IMR-90 (cell line): ENCODE results near the gene THADA. TPM values are rescaled to one million over a fixed set of nuclear protein-coding genes. Genes with fewer than 3 reads are reported as not detected.

Source experiments
- ATAC-seq: fragments of 200-7000 bp; cut with Tn5 transposase; 2 replicates; pipeline ENCODE4 v1.9.1; 2020; ENCODE audit warnings: low read depth, mild to moderate bottlenecking, moderate library complexity
- BruUV-seq: library from RNA; stranded (reverse); fragments of 400-500 nt; replicated peaks from 2 replicates; lab custom pipeline; 2021; lab: Mats Ljungman, UMichigan
- CTCF ChIA-PET: fragments of 300-600 bp; formaldehyde crosslinking; extraction: SDS; loops from one replicate; lab custom pipeline; 2021; ENCODE audit warnings: antibody characterized with exemption; lab: Yijun Ruan, JAX
- POLR2A ChIA-PET: fragments of 300-600 bp; sonication (Branson Sonifier 250); formaldehyde crosslinking; loops from one replicate; lab custom pipeline; 2022; ENCODE audit warnings: antibody characterized with exemption; ENCODE audit not compliant: unreplicated experiment; lab: Charles Lee
- DNase-seq: peaks from one replicate; pipeline ENCODE4 v3.0.0; 2013
- H2AFZ ChIP-seq: replicated peaks from 2 replicates; pipeline ENCODE3; 2013; ENCODE audit warnings: low read length, mild to moderate bottlenecking; ENCODE audit not compliant: poor library complexity
- H2AK5ac ChIP-seq: 2 replicates; pipeline ENCODE4 v1.6.1; 2013; ENCODE audit warnings: low read depth, low read length, inconsistent platforms
- H2AK9ac ChIP-seq: replicated peaks from 2 replicates; pipeline ENCODE3; 2013; ENCODE audit warnings: mild to moderate bottlenecking, low read depth, low read length, moderate library complexity; ENCODE audit not compliant: poor library complexity
- H2BK120ac ChIP-seq: 2 replicates; pipeline ENCODE4 v1.6.1; 2013; ENCODE audit warnings: low read depth, low read length, inconsistent platforms
- H2BK15ac ChIP-seq: 3 replicates; pipeline ENCODE4 v1.6.1; 2013; ENCODE audit warnings: low read depth, low read length, inconsistent platforms
- H2BK20ac ChIP-seq: 2 replicates; pipeline ENCODE4 v1.6.1; 2013; ENCODE audit warnings: low read depth, mild to moderate bottlenecking, inconsistent platforms, low read length, moderate library complexity
- H2BK5ac ChIP-seq: 2 replicates; pipeline ENCODE4 v1.6.1; 2013; ENCODE audit warnings: mild to moderate bottlenecking, low read depth, low read length, inconsistent platforms; ENCODE audit not compliant: poor library complexity, severe bottlenecking
- H3K14ac ChIP-seq: replicated peaks from 2 replicates; pipeline ENCODE4 v1.6.1; 2013; ENCODE audit warnings: low read depth, low read length, inconsistent platforms
- H3K18ac ChIP-seq: 2 replicates; pipeline ENCODE4 v1.6.1; 2013; ENCODE audit warnings: low read depth, low read length, control low read depth
- H3K23ac ChIP-seq: 2 replicates; pipeline ENCODE4 v1.6.1; 2013; ENCODE audit warnings: low read depth, low read length, inconsistent platforms
- H3K27ac ChIP-seq: 2 replicates; pipeline ENCODE4 v1.5.1; 2013; ENCODE audit warnings: mild to moderate bottlenecking, control low read depth, low read length; ENCODE audit not compliant: insufficient read depth
- H3K27me3 ChIP-seq: 2 replicates; pipeline ENCODE4 v1.6.1; 2013; ENCODE audit warnings: low read length; ENCODE audit not compliant: control insufficient read depth, insufficient read depth
- H3K36me3 ChIP-seq: 2 replicates; pipeline ENCODE4 v1.6.1; 2013; ENCODE audit warnings: low read length, mixed read lengths; ENCODE audit not compliant: control insufficient read depth, insufficient read depth
- H3K4ac ChIP-seq: 2 replicates; pipeline ENCODE4 v1.6.1; 2013; ENCODE audit warnings: low read depth, low read length, inconsistent platforms
- H3K4me1 ChIP-seq: 2 replicates; pipeline ENCODE4 v1.6.1; 2013; ENCODE audit warnings: low read length, mixed read lengths; ENCODE audit not compliant: control insufficient read depth, insufficient read depth
- H3K4me2 ChIP-seq: 2 replicates; pipeline ENCODE4 v1.6.1; 2013; ENCODE audit warnings: low read depth, mild to moderate bottlenecking, control low read depth, low read length, moderate library complexity
- H3K4me3 ChIP-seq: 2 replicates; pipeline ENCODE4 v1.5.1; 2013; ENCODE audit warnings: low read depth, mild to moderate bottlenecking, control low read depth, low read length, moderate library complexity; ENCODE audit not compliant: insufficient read depth
- H3K56ac ChIP-seq: 2 replicates; pipeline ENCODE4 v1.6.1; 2013; ENCODE audit warnings: low read length, inconsistent platforms; ENCODE audit not compliant: insufficient read depth; ENCODE audit errors: extremely low read depth
- H3K79me1 ChIP-seq, 2 experiments: 2 replicates each; pipeline ENCODE4 v1.6.1; 2013; ENCODE audit warnings: low read length in 2 of 2, inconsistent platforms in 1 of 2, low read depth in 1 of 2
- H3K9ac ChIP-seq: 2 replicates; pipeline ENCODE4 v1.6.1; 2013; ENCODE audit warnings: low read depth, low read length, control low read depth
- H3K9me1 ChIP-seq: 2 replicates; pipeline ENCODE4 v1.6.1; 2013; ENCODE audit warnings: low read length, inconsistent platforms; ENCODE audit not compliant: insufficient read depth
- H3K9me3 ChIP-seq: 2 replicates; pipeline ENCODE4 v1.6.1; 2013; ENCODE audit warnings: low read length; ENCODE audit not compliant: control insufficient read depth, insufficient read depth
- H4K20me1 ChIP-seq: 2 replicates; pipeline ENCODE4 v1.6.1; 2013; ENCODE audit warnings: low read length, inconsistent platforms; ENCODE audit not compliant: insufficient read depth
- H4K5ac ChIP-seq: 2 replicates; pipeline ENCODE4 v1.6.1; 2013; ENCODE audit warnings: mild to moderate bottlenecking, low read depth, low read length, control low read depth
- H4K8ac ChIP-seq, 2 experiments: 2 replicates each; pipeline ENCODE4 v1.6.1; 2013; ENCODE audit warnings: low read depth in 2 of 2, low read length in 2 of 2, control low read depth in 1 of 2, inconsistent platforms in 1 of 2
- H4K91ac ChIP-seq: 2 replicates; pipeline ENCODE4 v1.6.1; 2013; ENCODE audit warnings: low read depth, low read length, inconsistent platforms; ENCODE audit not compliant: insufficient read depth
- BHLHE40 ChIP-seq: fragments of 150-350 bp; IDR thresholded peaks from 2 replicates; pipeline ENCODE4 v1.6.1; 2016; ENCODE audit warnings: mild to moderate bottlenecking, low read depth, low read length
- MXI1 ChIP-seq: IDR thresholded peaks from 2 replicates; pipeline ENCODE4 v1.6.1; 2012; ENCODE audit warnings: low read depth, mild to moderate bottlenecking, low read length, moderate library complexity, borderline replicate concordance
- RAD21 ChIP-seq: IDR thresholded peaks from 2 replicates; pipeline ENCODE4 v1.6.1; 2012; ENCODE audit warnings: low read length, improper control_type of control experiment
- RCOR1 ChIP-seq: IDR thresholded peaks from 2 replicates; pipeline ENCODE4 v1.6.1; 2012; ENCODE audit warnings: mild to moderate bottlenecking, low read length, improper control_type of control experiment; ENCODE audit not compliant: insufficient replicate concordance
- RFX5 ChIP-seq: IDR thresholded peaks from 2 replicates; pipeline ENCODE4 v1.8.0; 2012; ENCODE audit warnings: low read depth, mild to moderate bottlenecking, low read length, moderate library complexity
- WGBS, 2 experiments: methylation state at CpG; one replicate each; pipeline versions ENCODE4 v1.1.5 to v1.1.7; 2013; ENCODE audit warnings: missing lambda C conversion rate in 2 of 2; ENCODE audit not compliant: insufficient read length in 1 of 2; ENCODE audit errors: extremely low coverage in 2 of 2; 5-methylcytosine and 5-hydroxymethylcytosine counted together
- dilution Hi-C: fragments of 300-500 bp; cut with HindIII; formaldehyde crosslinking; loops from one replicate; pipeline ENCODE4 v1.14.3; 2018; ENCODE audit warnings: low sequenced_read_pairs; ENCODE audit not compliant: unreplicated experiment
- in situ Hi-C: fragments of 300-500 bp; cut with MboI; formaldehyde crosslinking; loops from 3 replicates; pipeline ENCODE4 v1.14.3; 2019; ENCODE audit warnings: low sequenced_read_pairs, inconsistent platforms, mixed read lengths
- intact Hi-C: fragments of 100-400 bp; cut with micrococcal nuclease; formaldehyde crosslinking; loops from 2 replicates; pipeline ENCODE4 v1.10.0; 2022
- polyA plus RNA-seq, 3 experiments: library from polyadenylated mRNA; depleted of rRNA; stranded (reverse); fragments of >200 nt; gene quantifications; 2 replicates each; pipeline ENCODE4 v1.2.3, GENCODE V29; 2012; ENCODE audit warnings: low replicate concordance in 1 of 3
- total RNA-seq: library from RNA; depleted of rRNA; stranded (reverse); fragments of >200 nt; gene quantifications from 2 replicates; pipeline ENCODE4 v1.2.3, GENCODE V29; 2012

Gene THADA
- total and polyA plus RNA-seq, 2 of the 4 experiments (the other 2 are of a cell fraction) = 10.5 to 21.3 TPM

DNA sequence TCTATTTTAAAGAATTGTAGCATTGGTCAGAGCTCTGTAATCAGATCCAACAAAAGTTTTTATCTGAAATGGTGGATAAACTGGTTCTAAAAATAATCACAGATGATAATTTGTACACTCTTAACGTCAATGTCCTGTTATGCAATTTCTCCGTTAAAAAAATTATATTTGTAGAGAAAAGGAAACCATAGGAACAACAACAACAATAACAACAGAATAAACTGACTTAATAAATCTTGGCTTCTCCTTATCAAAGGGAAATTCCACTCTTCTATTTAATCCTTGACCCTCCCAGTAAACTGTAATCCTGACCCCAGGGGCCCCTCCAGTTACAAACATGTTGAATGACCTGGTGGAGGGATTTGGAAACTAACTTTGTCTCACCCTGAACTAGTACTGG lies 290.8 kb downstream of the THADA start:
- Histone ChIP-seq H3K14ac (no peak overlapping the region), H4K8ac (no peak overlapping the region), H3K4me1 (peaks cover 4% of the 10 kb centered on the region; the same call in 1 of the 2 replicates), H3K9me1 (no peaks in the 10 kb centered on the region), H3K4ac (no peak overlapping the region), H3K27me3 (peaks cover 5% of the 10 kb centered on the region; the same call in 1 of the 2 replicates), H2BK5ac (no peak overlapping the region), H3K23ac (no peak overlapping the region), H3K36me3 (no peaks in the 10 kb centered on the region), H3K9me3 (no peaks in the 10 kb centered on the region), H4K91ac (no peak overlapping the region), H3K79me1 (no peaks in the 10 kb centered on the region), H2BK15ac (no peak overlapping the region), H3K18ac (no peak overlapping the region), H3K4me2 (no peak overlapping the region), H2AK5ac (no peak overlapping the region), H2AFZ (no peak overlapping the region), H4K5ac (no peak overlapping the region), H3K4me3 (no peak overlapping the region), H3K27ac (no peak overlapping the region), H2AK9ac (no peak overlapping the region), H2BK20ac (no peak overlapping the region), H3K56ac (no peak overlapping the region), H3K9ac (no peak overlapping the region), H4K20me1 (no peaks in the 10 kb centered on the region), H2BK120ac (no peak overlapping the region)
- dilution Hi-C loops (no loop called here), intact Hi-C loops (no loop called here), in situ Hi-C loops (no loop called here)
- BruUV-seq = no TSS peak
- no peak for TF ChIP-seq BHLHE40
- TF ChIP-seq RAD21 = no peak
- no peak for TF ChIP-seq MXI1
- TF ChIP-seq RCOR1 = no peak
- no peak for TF ChIP-seq RFX5
- peak; percentile 37 for DNase-seq
- no CpG with 5 or more reads among the region's 2 CpGs for WGBS, 2 experiments
- ChIA-PET POLR2A (no interaction called here), CTCF (no interaction called here)
- peak; percentile 14; the same call in 1 of the 2 replicates for ATAC-seq
